ENCODE measurements around the gene NFATC2.

DNA sequence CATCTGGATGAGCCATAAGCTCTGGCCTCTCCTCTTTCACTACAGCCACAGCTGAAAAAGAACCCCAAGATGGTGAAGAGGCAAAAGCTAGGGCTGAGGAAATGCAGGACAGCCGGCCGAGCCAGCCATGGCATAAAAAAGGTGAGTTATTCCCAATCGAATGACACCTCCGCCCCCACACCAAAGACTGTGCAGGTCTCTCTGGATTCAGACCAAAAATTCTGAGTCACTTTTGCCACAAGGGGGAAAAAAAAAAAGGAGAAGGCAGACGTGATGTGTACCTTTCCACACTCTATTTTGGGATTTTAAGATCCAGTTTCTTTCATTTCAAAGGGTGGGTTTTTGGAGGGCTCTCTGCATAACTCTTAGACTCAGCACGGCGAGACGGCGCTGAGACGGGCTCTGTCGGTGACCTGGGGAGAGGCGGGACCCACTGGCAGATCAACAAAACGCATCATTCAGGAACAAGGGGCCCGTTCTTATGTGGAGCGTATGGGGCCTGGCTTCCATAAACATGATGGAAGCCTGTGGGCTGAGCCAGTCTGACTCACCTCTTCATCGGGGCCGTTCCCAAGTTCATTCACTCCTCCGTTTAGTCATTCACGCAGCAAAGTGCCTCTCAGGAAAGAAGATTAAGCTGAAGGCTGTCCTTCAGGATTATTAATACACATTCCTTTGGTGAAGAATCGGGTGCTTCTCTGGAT lies 54.8 kb downstream of the NFATC2 start:
- TF ChIP-seq, protein P1, sequence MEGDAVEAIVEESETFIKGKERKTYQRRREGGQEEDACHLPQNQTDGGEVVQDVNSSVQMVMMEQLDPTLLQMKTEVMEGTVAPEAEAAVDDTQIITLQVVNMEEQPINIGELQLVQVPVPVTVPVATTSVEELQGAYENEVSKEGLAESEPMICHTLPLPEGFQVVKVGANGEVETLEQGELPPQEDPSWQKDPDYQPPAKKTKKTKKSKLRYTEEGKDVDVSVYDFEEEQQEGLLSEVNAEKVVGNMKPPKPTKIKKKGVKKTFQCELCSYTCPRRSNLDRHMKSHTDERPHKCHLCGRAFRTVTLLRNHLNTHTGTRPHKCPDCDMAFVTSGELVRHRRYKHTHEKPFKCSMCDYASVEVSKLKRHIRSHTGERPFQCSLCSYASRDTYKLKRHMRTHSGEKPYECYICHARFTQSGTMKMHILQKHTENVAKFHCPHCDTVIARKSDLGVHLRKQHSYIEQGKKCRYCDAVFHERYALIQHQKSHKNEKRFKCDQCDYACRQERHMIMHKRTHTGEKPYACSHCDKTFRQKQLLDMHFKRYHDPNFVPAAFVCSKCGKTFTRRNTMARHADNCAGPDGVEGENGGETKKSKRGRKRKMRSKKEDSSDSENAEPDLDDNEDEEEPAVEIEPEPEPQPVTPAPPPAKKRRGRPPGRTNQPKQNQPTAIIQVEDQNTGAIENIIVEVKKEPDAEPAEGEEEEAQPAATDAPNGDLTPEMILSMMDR (IDR thresholded peaks at IDR 0.05) = no peak
- no peak for TF ChIP-seq POLR2A (IDR thresholded peaks at IDR 0.05)

Data from uterus (tissue), 2 donors.